Hippocampal formation (tissue), 2 donors: ENCODE data around the gene COL5A3.
A peak's percentile ranks its signal among the peaks of the same experiment; 100 is the strongest.
"Not testable (repeated sequence)": the region's sequence is repeated elsewhere in the genome, so short reads cannot be mapped to it uniquely, and the experiment has no call there.

Experiments used
- DNase-seq, 2 donors: peaks; one replicate each; lab custom pipeline; 2025; lab: John Stamatoyannopoulos, UW

Gene COL5A3

GRCh38 chr19:9971166-9971897 lies 39.0 kb downstream of the COL5A3 start:
- no peak for DNase-seq

GRCh38 chr19:9970481-9970880 lies 39.8 kb downstream of the COL5A3 start:
- DNase-seq: no peak

- DNase-seq: no peak
Measured at GRCh38 chr19:9969688-9969975, 40.7 kb downstream of the COL5A3 start.

- DNase-seq: no peak
Measured at GRCh38 chr19:9968820-9969687, 41.2 kb downstream of the COL5A3 start.

- DNase-seq: no peak
Measured at GRCh38 chr19:9967326-9967725, 43.0 kb downstream of the COL5A3 start.

- no peak for DNase-seq
Measured at GRCh38 chr19:9966448-9966847, 43.9 kb downstream of the COL5A3 start.

GRCh38 chr19:9966024-9966423 lies 44.3 kb downstream of the COL5A3 start:
- no peak for DNase-seq

GRCh38 chr19:9962623-9963290 lies 47.5 kb downstream of the COL5A3 start:
- DNase-seq: no peak

GRCh38 chr19:9961103-9961502 lies 49.2 kb downstream of the COL5A3 start:
- DNase-seq: no peak

GRCh38 chr19:9958379-9958821 lies 51.9 kb downstream of the COL5A3 start:
- DNase-seq: no peak

GRCh38 chr19:9956956-9957355 lies 53.3 kb downstream of the COL5A3 start:
- no peak for DNase-seq

GRCh38 chr19:9953802-9954542 lies 56.3 kb downstream of the COL5A3 start:
- DNase-seq: peak; percentile 37 to 50

- DNase-seq: no peak
Measured at GRCh38 chr19:9952276-9952675, 58.0 kb downstream of the COL5A3 start.

GRCh38 chr19:9947441-9947840 lies 62.9 kb downstream of the COL5A3 start:
- DNase-seq: no peak

GRCh38 chr19:9946528-9947125 lies 63.7 kb downstream of the COL5A3 start:
- DNase-seq: not testable (repeated sequence)

- DNase-seq: peak; percentile 24 to 41
Measured at GRCh38 chr19:9945319-9945966, 64.9 kb downstream of the COL5A3 start.

- no peak for DNase-seq
Measured at GRCh38 chr19:9943744-9944143, 66.6 kb downstream of the COL5A3 start.

- DNase-seq: no peak
Measured at GRCh38 chr19:9941671-9942070, 68.6 kb downstream of the COL5A3 start.

GRCh38 chr19:9941231-9941630 lies 69.1 kb downstream of the COL5A3 start:
- no peak for DNase-seq

GRCh38 chr19:9940778-9941177 lies 69.5 kb downstream of the COL5A3 start:
- no peak for DNase-seq

- no peak for DNase-seq
Measured at GRCh38 chr19:9939301-9939913, 70.9 kb downstream of the COL5A3 start.
